GM21737 (cell line): Measurements from ENCODE around the gene PLP2.
"Not testable (repeated sequence)": the region's sequence is repeated elsewhere in the genome, so short reads cannot be mapped to it uniquely, and the experiment has no call there.

ENCODE experiments used
- ATAC-seq: cut with Tn5 transposase; IDR thresholded peaks from one replicate; pipeline ENCODE4 v1.9.1; 2021; ENCODE audit warnings: mild to moderate bottlenecking, moderate library complexity; ENCODE audit not compliant: unreplicated experiment

The PLP2 gene

GRCh38 chrX:49163555-49164419, 7.9 kb upstream of the PLP2 start:
- peak; percentile 56 for ATAC-seq

DNA sequence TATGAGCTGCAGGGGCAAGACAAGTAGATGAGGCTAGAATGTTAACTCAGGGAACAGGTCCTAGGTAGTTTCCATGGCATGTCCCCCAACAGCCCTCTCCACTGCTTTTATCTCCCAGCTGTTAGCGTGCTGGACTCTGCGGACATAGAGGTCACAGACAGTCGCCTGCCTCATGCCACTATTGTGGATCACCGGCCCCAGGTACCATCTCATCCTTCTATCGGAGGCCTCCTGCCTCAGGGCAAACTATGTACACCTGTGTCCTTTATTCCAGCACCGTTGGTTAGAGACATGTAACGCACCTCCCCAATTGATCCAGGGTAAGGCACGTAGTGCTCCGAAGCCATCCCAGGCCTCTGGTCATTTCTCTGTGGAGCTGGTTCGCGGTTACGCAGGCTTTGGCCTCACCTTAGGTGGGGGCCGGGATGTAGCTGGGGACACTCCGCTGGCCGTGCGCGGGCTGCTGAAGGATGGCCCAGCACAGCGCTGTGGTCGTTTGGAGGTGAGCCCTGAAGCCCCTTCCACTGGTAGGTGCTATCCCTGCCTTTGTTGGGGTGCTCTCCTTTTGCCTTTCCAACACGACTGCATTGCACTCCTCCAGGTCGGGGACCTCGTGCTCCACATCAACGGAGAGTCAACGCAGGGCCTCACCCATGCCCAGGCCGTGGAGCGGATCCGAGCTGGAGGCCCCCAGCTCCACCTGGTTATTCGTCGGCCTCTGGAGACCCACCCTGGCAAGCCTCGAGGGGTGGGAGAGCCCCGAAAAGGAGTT, 6.9 kb upstream of the PLP2 start:
- no peak for ATAC-seq

DNA sequence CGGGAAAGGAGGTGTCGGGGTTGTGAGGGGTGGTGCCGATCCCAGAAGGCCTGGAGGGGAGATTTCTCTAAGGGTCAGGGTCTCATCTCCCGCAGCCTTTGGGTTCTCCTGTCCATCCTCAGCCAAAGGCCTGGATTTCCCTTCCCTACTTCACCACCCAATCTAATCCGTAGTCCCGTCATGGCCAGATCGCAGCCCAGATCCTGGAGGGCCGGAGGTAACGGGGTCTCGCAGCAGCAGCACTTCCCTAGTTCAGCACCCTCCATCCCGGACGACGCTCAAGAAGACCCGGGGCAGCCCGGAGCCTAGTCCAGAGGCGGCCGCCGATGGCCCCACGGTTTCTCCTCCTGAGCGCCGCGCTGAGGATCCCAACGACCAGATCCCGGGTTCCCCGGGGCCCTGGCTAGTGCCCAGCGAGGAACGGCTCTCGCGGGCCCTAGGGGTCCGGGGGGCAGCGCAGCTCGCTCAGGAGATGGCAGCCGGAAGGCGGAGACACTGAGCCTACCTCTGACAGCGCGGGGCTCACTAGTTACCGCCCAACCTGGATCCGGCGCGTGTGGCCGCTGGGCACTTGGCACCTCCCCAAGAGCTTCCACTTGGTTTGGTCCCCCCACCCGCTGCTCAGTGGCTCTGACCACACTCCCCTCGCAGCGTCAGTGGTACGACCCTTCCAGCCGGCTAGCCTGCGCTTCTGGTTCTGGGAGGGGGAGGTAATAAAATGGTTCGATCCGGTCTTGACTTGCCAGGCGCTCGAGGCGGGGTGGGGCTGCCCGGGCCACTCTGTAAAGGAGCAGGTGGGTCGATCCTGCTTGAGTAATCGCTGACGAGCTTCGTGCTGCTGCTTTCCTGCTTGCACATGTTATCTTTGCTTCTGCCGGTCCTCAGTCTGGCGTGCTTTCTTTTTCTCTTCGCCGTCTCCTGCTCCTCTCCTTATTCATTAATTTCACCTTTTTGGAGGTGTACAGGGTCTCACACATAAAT, 5.5 kb upstream of the PLP2 start:
- peak; percentile 34 for ATAC-seq

DNA sequence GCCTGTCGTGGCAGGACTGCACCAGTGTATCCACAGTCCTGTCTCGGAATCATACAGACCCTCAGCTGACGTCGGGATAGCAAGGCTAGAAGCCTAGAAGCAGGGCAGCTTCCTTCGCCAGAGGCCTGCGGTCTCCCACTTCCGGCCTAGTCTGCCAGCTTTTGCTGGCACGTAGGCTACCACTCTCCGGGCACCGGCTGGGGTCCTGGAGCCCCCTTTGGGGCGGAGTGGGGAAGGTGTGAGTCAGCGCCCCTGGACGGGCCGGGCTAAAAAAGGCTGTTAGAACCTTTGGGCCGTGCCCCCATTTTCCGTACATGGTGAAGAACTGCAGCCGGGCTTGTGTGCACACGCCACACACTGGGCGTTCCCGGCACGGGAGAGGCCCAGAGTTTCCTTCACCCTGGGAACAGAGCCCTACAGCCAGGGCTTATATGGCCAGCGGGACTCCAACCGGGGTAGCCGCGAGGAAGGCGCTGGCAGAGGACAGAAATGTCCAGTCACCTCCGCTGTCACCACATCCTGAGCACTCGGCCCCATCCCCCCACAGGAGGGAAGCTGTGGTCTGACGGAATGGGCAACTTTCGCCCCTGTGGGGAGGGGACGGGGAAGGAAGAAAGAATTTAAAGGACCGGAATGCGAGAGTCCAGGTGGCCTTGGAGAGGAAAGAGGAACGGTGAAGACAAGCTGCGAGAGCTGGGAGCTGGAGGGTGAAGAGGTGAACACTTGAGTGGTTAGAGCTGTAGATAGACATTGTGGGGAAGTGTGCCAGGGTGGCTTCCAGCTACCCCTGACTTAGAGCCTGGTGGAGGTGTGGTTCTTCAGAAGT, 4.6 kb upstream of the PLP2 start:
- peak; percentile 22 for ATAC-seq

GRCh38 chrX:49167740-49168108, 4.0 kb upstream of the PLP2 start:
- ATAC-seq, result no peak

DNA sequence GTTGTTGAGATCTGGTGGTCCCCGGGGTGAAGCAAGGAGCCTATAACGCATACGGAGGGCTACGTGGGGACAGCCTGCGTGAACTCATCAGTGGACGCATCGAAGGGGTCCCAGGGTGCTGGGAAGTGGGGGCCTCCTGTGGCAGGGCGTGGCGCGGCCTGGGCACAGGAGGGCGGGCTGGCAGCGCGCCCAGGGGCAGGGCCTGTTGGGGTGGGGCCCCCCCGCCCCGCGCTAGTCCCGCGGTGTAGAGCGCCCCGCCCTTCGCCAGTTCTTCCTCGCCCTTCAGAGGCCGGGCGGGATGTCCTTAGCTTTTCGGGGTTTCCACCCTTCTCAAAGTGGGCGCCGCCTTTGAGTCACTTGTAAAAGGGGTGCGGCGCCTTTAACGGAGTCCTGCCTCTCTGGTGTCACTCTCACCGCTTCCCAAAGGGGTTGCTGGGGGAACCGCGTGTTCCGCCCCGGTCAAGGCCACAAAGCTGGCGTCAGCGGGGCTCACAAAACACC, 632 bp downstream of the PLP2 start:
- ATAC-seq, result peak; percentile 73

DNA sequence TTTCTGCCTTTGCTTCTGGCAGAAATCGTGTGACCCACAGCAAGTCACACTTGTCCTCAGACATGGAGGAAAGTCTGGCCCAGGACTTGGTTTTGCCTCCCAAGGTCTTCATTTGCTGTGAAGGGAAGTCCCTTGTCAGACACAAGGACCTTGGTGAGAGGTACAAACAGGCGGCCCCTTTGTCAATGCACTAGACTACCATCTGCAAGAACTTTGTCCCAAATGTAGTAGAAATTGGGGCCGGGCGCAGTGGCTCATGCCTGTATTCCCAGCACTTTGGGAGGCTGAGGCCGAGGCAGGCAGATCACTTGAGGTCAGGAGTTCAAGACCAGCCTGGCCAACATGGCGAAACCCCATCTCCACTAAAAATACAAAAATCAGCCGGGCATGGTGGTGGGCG, 1.8 kb downstream of the PLP2 start:
- not testable (repeated sequence) for ATAC-seq

DNA sequence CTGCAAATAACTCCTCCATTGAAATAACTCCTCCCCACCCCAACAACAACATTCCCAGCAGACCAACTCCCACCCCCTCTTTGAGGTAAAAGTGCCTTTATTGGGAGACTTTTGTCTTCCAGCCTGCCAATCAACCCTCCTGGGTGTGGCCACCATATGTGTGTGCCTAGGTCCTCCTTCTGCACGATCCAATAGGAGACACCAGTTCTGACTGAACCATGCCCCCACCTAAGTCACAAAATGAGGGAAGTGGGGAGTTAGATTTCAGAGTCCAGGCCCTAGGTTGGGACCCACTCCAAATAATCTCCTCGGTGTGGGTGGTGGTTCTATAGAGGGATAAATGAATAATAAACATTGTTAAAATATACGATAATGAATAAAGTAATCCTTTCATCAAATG, 3.0 kb downstream of the PLP2 start:
- ATAC-seq, result no peak

DNA sequence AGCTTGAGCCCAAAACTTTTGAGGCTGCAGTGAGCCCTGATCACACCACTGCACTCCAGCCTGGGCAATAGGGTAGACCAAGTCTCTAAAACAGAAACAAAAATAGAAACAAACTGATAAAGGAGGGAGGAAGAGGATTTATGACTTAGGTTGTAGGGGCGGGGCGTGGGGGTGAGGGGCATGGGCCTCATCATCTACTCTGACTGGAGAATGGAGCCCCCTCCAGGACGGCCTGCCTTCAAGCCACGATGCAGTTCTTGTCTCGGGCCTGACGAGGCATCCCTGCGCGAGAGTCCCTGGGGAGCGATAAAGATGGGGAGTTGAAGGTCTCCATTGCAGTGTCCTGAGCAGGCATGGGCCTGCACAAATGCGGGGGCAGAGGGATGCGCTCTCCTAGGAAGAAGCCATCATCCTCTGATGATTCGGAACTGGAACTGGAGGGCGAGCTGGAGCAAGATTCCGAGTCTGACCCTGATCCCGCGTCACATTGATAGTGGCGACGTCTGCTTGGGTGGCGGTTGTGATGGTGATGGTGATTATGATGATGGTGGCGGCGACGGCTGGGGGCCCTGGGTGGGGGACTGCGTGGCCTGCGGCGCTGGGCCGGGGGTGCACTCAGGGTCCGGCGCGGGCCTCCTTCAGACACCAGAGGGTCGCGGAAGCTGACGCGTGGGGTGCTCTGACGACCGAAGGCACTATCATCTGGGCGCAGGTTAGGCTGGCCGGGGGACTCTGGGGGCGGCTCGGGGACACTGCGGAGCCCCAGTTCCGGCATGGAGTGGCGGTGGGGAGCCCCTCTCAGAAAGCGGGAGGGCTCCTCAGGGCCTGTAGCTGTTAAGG, 4.0 kb downstream of the PLP2 start:
- ATAC-seq, result no peak

- no peak for ATAC-seq
Measured at GRCh38 chrX:49176421-49177326, 5.0 kb downstream of the PLP2 start.

GRCh38 chrX:49177338-49177833, 5.7 kb downstream of the PLP2 start:
- no peak for ATAC-seq

- no peak for ATAC-seq
Measured at GRCh38 chrX:49177873-49178480, 6.3 kb downstream of the PLP2 start.

GRCh38 chrX:49178537-49178936, 6.8 kb downstream of the PLP2 start:
- no peak for ATAC-seq

GRCh38 chrX:49179358-49179757, 7.7 kb downstream of the PLP2 start:
- no peak for ATAC-seq

DNA sequence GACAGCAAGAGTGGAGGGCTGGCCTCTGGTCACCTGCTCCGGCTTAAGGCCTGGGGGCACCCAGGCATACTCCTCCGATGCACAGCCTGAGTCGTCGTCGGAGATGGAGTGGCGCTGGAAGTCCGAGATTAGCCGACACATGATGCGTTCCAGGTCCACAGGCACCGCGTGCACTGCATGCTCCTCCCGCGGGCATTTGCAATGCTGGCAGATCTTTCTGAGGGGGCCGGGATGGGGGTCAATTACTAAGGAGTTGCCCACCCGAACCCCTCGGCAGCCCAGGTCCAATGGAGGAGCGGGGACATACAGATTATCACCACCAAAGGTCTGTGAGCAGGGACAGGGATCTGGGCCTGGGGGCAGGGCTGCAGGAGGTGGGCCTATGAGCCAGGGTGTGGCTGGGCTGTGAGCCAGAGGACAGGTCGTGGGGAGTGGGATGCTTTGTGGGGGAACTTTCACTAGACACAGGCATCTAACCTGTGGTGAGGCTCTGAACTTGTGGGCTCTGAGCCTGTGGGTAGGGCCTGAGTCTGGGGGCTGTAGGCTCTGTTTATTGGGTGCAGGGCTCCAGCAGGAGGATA, 12.1 kb downstream of the PLP2 start:
- no peak for ATAC-seq

DNA sequence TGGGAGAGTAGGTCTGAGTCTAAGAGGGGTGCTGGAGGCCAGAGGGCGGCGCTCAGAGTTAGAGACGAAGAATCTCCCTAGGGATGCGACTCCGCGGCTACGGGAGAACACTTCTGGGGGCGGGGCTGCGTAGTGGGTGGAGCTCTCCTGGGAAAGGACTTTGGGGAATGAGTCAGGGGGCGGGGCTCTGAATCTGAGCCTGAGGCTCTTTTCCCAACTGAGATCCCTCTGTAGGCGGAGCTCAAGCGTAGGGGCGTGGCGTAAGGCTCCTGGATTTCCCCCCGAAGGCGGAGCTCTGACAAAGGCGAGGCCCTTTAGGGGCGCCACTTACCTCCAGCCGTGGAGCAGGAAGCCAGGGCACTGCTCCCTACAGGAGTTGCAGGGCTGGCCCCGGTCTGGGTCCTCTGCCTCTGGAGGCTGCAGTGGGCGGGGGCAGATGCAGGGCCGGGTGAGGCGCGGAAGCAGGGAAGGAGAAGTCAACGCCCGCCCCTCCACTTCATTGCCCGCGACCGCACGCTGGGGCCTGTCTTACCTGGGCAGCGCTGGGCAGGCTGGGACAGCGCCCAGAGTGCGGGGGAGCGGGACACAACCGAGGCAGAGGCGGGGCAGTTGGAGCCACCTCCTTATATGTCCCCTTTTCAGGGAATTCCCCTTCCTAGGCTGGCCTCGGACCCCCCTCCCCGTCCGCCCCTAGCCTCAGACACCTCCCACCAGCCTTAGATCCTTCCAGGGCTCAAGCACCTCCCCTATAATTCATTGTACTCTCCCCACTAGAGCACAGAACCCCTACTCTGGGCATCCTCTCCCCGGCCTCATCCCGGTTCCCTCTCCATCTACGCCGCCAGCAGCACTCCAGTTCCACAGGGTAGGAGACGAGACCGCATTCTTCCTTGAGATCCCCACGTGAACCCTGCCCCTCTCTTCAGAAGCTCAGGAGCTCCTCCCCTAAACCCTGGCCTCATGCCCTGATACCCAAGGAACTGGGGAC, 12.9 kb downstream of the PLP2 start:
- ATAC-seq, result no peak
